MM.1S (cell line): ENCODE measurements around the gene CTNNBL1.

Experiments
- CTCF ChIP-seq: fragments of 300-600 bp; sonication (generic); IDR thresholded peaks from 2 replicates; pipeline ENCODE4 v1.5.1; 2016; ENCODE audit warnings: antibody characterized with exemption, low read length, mixed read lengths
- EZH2 ChIP-seq: fragments of 300-600 bp; sonication (generic); optimal IDR thresholded peaks from 2 replicates; pipeline ENCODE3; 2017; ENCODE audit warnings: low read depth, mild to moderate bottlenecking, antibody characterized with exemption, low read length, mixed read lengths

GRCh38 chr20:37673444-37673843 lies 20.4 kb upstream of the CTNNBL1 start:
- TF ChIP-seq CTCF, result no peak
- no peak for TF ChIP-seq EZH2
